Prostate gland (tissue), 2 donors: ENCODE results near the gene CFAP100.

Source experiments
- POLR2A ChIP-seq: fragments of 450-650 bp; IDR thresholded peaks from one replicate; pipeline ENCODE4 v1.6.1; 2016; ENCODE audit warnings: antibody characterized with exemption, mild to moderate bottlenecking
- POLR2AphosphoS5 ChIP-seq: sonication (generic); formaldehyde crosslinking; IDR thresholded peaks from one replicate; pipeline ENCODE4 v1.6.1; 2017; ENCODE audit warnings: antibody characterized with exemption
- TF ChIP-seq, protein P1 (sequence below), 4 experiments: fragments of 200-600 bp in 2 of 4; fragments of 450-650 bp in 2 of 4; sonication (generic) in 2 of 4; IDR thresholded peaks; 1 replicate in 3 of 4; 2 replicates in 1 of 4; pipeline ENCODE4 v1.5.1; 2016 to 2019; ENCODE audit warnings: antibody characterized with exemption in 4 of 4, mild to moderate bottlenecking in 2 of 4, moderate library complexity in 2 of 4

DNA sequence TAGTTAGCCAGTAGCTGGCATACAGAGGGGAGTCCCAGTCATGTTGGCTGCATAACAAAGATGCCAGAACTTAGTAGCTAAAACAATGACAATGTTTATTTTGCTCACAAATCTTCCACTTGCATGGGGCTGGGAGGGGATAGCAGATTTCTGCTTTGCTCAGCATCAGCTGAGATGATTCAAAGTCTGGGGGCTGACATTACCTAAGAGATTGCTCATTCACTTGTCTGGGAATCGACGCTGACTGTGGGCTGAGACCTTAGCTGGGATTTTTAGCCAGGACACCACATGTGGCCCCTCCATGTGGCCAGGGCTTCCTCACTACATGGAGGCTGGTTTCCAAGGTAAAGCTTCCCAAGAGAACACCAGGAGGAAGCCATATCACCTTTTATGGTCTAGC lies 12.7 kb upstream of the CFAP100 start:
- TF ChIP-seq, protein P1, sequence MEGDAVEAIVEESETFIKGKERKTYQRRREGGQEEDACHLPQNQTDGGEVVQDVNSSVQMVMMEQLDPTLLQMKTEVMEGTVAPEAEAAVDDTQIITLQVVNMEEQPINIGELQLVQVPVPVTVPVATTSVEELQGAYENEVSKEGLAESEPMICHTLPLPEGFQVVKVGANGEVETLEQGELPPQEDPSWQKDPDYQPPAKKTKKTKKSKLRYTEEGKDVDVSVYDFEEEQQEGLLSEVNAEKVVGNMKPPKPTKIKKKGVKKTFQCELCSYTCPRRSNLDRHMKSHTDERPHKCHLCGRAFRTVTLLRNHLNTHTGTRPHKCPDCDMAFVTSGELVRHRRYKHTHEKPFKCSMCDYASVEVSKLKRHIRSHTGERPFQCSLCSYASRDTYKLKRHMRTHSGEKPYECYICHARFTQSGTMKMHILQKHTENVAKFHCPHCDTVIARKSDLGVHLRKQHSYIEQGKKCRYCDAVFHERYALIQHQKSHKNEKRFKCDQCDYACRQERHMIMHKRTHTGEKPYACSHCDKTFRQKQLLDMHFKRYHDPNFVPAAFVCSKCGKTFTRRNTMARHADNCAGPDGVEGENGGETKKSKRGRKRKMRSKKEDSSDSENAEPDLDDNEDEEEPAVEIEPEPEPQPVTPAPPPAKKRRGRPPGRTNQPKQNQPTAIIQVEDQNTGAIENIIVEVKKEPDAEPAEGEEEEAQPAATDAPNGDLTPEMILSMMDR (IDR thresholded peaks at IDR 0.05): no peak
- TF ChIP-seq POLR2A (no peak), POLR2AphosphoS5 (no peak)
